NCI-H774 (cell line): ENCODE data around the gene FILIP1L.

ENCODE experiments used
- DNase-seq: peaks from one replicate; lab custom pipeline; 2025; lab: John Stamatoyannopoulos, UW

Gene FILIP1L

GRCh38 chr3:99974989-99975388 is 139.3 kb downstream of the FILIP1L start:
- DNase-seq = no peak

GRCh38 chr3:99972380-99973104 is 141.8 kb downstream of the FILIP1L start:
- no peak for DNase-seq

- DNase-seq = no peak
Observed at GRCh38 chr3:99971761-99972160, 142.5 kb downstream of the FILIP1L start.

- no peak for DNase-seq
Observed at GRCh38 chr3:99970198-99970597, 144.1 kb downstream of the FILIP1L start.

GRCh38 chr3:99969136-99969535 is 145.2 kb downstream of the FILIP1L start:
- no peak for DNase-seq

GRCh38 chr3:99967796-99968195 is 146.5 kb downstream of the FILIP1L start:
- no peak for DNase-seq

GRCh38 chr3:99966662-99967416 is 147.5 kb downstream of the FILIP1L start:
- DNase-seq = no peak

- no peak for DNase-seq
Observed at GRCh38 chr3:99965681-99966408, 148.5 kb downstream of the FILIP1L start.

- DNase-seq = no peak
Observed at GRCh38 chr3:99965077-99965476, 149.2 kb downstream of the FILIP1L start.

GRCh38 chr3:99962703-99963102 is 151.6 kb downstream of the FILIP1L start:
- DNase-seq = no peak

- no peak for DNase-seq
Observed at GRCh38 chr3:99961756-99962515, 152.4 kb downstream of the FILIP1L start.

- DNase-seq = no peak
Observed at GRCh38 chr3:99960941-99961340, 153.4 kb downstream of the FILIP1L start.

- DNase-seq = no peak
Observed at GRCh38 chr3:99960123-99960878, 154.0 kb downstream of the FILIP1L start.

- no peak for DNase-seq
Observed at GRCh38 chr3:99958222-99958912, 155.9 kb downstream of the FILIP1L start.

GRCh38 chr3:99957151-99957796 is 157.0 kb downstream of the FILIP1L start:
- DNase-seq = no peak

GRCh38 chr3:99955773-99956562 is 158.3 kb downstream of the FILIP1L start:
- no peak for DNase-seq

- no peak for DNase-seq
Observed at GRCh38 chr3:99954914-99955644, 159.2 kb downstream of the FILIP1L start.

GRCh38 chr3:99953596-99953995 is 160.7 kb downstream of the FILIP1L start:
- DNase-seq = no peak

GRCh38 chr3:99952306-99952705 is 162.0 kb downstream of the FILIP1L start:
- no peak for DNase-seq
